Measurements from ENCODE around the gene ASF1B. TPM values are rescaled to one million over a fixed set of nuclear protein-coding genes. Genes with fewer than 3 reads are reported as not detected.

ASF1B gene
- total RNA-seq, 1 experiment from 2014 or later = 78.1 TPM

GRCh38 chr19:14096272-14096992 lies 40.0 kb downstream of the ASF1B start:
- peaks cover 7 to 9% of the 10 kb centered on the region in 2 experiments for H3K4me1 ChIP-seq (ENCODE audit: control insufficient read depth in 1 of 2, insufficient read depth in 2 of 2, low read length in 2 of 2)
- no peak for DNase-seq (ENCODE audit: low read depth, low spot score)
- no peak overlapping the region for H3K27ac ChIP-seq (ENCODE audit: low read depth, low read length)
- H3K4me2 ChIP-seq (ENCODE audit: low read length) = no peak overlapping the region
- ChIA-PET CTCF (interaction anchor here (1.3 kb wide), 1 partner anchor 22 kb away, joined by 3 read pairs; no protein-coding TSS in a partner anchor), POLR2A (no interaction called here), RAD21 (ENCODE audit: low non-redundant PET in 1 of 2, low total read pairs in 2 of 2, uncharacterized antibody in 2 of 2, unreplicated experiment in 2 of 2) (no interaction called here)
- H3K36me3 ChIP-seq (ENCODE audit: control insufficient read depth in 1 of 2, insufficient read depth in 2 of 2, low read length in 2 of 2) = peaks cover 6 to 14% of the 10 kb centered on the region in 2 experiments; a peak in 3 of 4 replicates
- no TSS peak for BruUV-seq (replicated peaks)
- no peaks in the 10 kb centered on the region for H3K9me2 ChIP-seq (ENCODE audit: insufficient read depth)
- TF ChIP-seq ZFX (IDR thresholded peaks at IDR 0.05) (no peak), RAD21 (IDR thresholded peaks at IDR 0.05; ENCODE audit: low read depth) (peak; percentile 39; the same call in 1 of the 2 replicates), TCF7L2 (IDR thresholded peaks at IDR 0.05; ENCODE audit: borderline replicate concordance, extremely low read depth, insufficient read depth, insufficient read length) (no peak), MAX (IDR thresholded peaks at IDR 0.05) (no peak), POLR2AphosphoS5 (IDR thresholded peaks at IDR 0.05; ENCODE audit: low read depth, low read length) (no peak), CBX3 (IDR thresholded peaks at IDR 0.05; ENCODE audit: low read depth) (no peak), ELF1 (IDR thresholded peaks at IDR 0.05; ENCODE audit: borderline replicate concordance, low read depth) (no peak), JUND (IDR thresholded peaks at IDR 0.05) (no peak)
- TF ChIP-seq, protein P1, sequence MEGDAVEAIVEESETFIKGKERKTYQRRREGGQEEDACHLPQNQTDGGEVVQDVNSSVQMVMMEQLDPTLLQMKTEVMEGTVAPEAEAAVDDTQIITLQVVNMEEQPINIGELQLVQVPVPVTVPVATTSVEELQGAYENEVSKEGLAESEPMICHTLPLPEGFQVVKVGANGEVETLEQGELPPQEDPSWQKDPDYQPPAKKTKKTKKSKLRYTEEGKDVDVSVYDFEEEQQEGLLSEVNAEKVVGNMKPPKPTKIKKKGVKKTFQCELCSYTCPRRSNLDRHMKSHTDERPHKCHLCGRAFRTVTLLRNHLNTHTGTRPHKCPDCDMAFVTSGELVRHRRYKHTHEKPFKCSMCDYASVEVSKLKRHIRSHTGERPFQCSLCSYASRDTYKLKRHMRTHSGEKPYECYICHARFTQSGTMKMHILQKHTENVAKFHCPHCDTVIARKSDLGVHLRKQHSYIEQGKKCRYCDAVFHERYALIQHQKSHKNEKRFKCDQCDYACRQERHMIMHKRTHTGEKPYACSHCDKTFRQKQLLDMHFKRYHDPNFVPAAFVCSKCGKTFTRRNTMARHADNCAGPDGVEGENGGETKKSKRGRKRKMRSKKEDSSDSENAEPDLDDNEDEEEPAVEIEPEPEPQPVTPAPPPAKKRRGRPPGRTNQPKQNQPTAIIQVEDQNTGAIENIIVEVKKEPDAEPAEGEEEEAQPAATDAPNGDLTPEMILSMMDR (IDR thresholded peaks at IDR 0.05 in 2 of 3, conservative IDR thresholded peaks at IDR 0.05 in 1 of 3; ENCODE audit: borderline replicate concordance in 1 of 3, insufficient read depth in 1 of 3, low read depth in 2 of 3, low read length in 2 of 3) = peak in 2 of 3 experiments; percentile 31 to 45; a peak in 4 of 6 replicates
- TF ChIP-seq, protein P2, sequence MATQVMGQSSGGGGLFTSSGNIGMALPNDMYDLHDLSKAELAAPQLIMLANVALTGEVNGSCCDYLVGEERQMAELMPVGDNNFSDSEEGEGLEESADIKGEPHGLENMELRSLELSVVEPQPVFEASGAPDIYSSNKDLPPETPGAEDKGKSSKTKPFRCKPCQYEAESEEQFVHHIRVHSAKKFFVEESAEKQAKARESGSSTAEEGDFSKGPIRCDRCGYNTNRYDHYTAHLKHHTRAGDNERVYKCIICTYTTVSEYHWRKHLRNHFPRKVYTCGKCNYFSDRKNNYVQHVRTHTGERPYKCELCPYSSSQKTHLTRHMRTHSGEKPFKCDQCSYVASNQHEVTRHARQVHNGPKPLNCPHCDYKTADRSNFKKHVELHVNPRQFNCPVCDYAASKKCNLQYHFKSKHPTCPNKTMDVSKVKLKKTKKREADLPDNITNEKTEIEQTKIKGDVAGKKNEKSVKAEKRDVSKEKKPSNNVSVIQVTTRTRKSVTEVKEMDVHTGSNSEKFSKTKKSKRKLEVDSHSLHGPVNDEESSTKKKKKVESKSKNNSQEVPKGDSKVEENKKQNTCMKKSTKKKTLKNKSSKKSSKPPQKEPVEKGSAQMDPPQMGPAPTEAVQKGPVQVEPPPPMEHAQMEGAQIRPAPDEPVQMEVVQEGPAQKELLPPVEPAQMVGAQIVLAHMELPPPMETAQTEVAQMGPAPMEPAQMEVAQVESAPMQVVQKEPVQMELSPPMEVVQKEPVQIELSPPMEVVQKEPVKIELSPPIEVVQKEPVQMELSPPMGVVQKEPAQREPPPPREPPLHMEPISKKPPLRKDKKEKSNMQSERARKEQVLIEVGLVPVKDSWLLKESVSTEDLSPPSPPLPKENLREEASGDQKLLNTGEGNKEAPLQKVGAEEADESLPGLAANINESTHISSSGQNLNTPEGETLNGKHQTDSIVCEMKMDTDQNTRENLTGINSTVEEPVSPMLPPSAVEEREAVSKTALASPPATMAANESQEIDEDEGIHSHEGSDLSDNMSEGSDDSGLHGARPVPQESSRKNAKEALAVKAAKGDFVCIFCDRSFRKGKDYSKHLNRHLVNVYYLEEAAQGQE (IDR thresholded peaks at IDR 0.05; ENCODE audit: low read depth) = no peak
- ATAC-seq = peak; percentile 47
- no peaks in the 10 kb centered on the region for H4K20me1 ChIP-seq (ENCODE audit: insufficient read depth)
- H3K9ac ChIP-seq (ENCODE audit: low read length) = no peak overlapping the region
- no peaks in the 10 kb centered on the region for H3K27me3 ChIP-seq (ENCODE audit: insufficient read depth, low read length)
- H3K4me3 ChIP-seq (replicated peaks in 1 of 2; ENCODE audit: low read depth in 1 of 2, low read length in 2 of 2) = no peak overlapping the region
- intact Hi-C loops (cut with micrococcal nuclease) = no loop called here
- H3K9me3 ChIP-seq (ENCODE audit: control insufficient read depth in 1 of 2, insufficient read depth in 1 of 2, low read depth in 1 of 2, low read length in 2 of 2) = peaks cover 3 to 7% of the 10 kb centered on the region in 2 experiments; a peak in 1 of 4 replicates
- H3K79me2 ChIP-seq (ENCODE audit: insufficient read depth, low read length) = no peaks in the 10 kb centered on the region
- H2AFZ ChIP-seq (ENCODE audit: low read depth, low read length, poor library complexity, severe bottlenecking) = no peak overlapping the region

Data from HCT116 (cell line).